Activated CD4-positive, alpha-beta memory T cell treated with anti-CD3 and anti-CD28 coated beads, Interleukin-2, amount 10 ng/mL, durations not matched to agents 7 days and 5 days (primary cell): ENCODE data around the gene PPP1R2. TPM values are rescaled to one million over a fixed set of nuclear protein-coding genes. Genes with fewer than 3 reads are reported as not detected.

Experiments used
- CTCF ChIA-PET: fragments of 350-600 bp; sonication (Branson Sonifier 250); formaldehyde crosslinking; loops from one replicate; lab custom pipeline; 2021; ENCODE audit warnings: antibody characterized with exemption, inconsistent platforms; lab: Charles Lee
- POLR2A ChIA-PET: fragments of 350-600 bp; sonication (Branson Sonifier 250); formaldehyde crosslinking; loops from one replicate; lab custom pipeline; 2021; ENCODE audit warnings: antibody characterized with exemption; lab: Charles Lee
- DNase-seq: peaks from one replicate; pipeline ENCODE4 v3.0.0-alpha.2; 2020
- H3K27ac Mint-ChIP-seq: one replicate; pipeline ENCODE4 v1.8.0; 2021; ENCODE audit warnings: mild to moderate bottlenecking, mixed read lengths
- H3K27me3 Mint-ChIP-seq: one replicate; pipeline ENCODE4 v1.8.0; 2021; ENCODE audit warnings: mixed read lengths
- H3K36me3 Mint-ChIP-seq: one replicate; pipeline ENCODE4 v1.8.0; 2021; ENCODE audit warnings: low read depth, mixed read lengths
- H3K4me1 Mint-ChIP-seq: one replicate; pipeline ENCODE4 v1.8.0; 2021; ENCODE audit warnings: mixed read lengths
- H3K4me3 Mint-ChIP-seq: one replicate; pipeline ENCODE4 v1.8.0; 2021; ENCODE audit warnings: mild to moderate bottlenecking, mixed read lengths
- H3K9me3 Mint-ChIP-seq: one replicate; pipeline ENCODE4 v1.8.0; 2021; ENCODE audit warnings: mixed read lengths
- total RNA-seq, 2 experiments: library from RNA; stranded (reverse); gene quantifications; one replicate each; pipeline ENCODE4 v1.2.3, GENCODE V29; 2021

PPP1R2 gene
- total RNA-seq, 2 experiments from 2014 or later, result 75.0 to 81.8 TPM

GRCh38 chr3:195546130-195546560 lies 3.0 kb upstream of the PPP1R2 start:
- DNase-seq, result no peak
- H3K4me3 Mint-ChIP-seq, result peak overlapping the region; percentile 28
- CTCF ChIA-PET, result interaction anchor here (0.7 to 1.7 kb wide), 6 partner anchors 10 to 875 kb away, joined by 3 to 19 read pairs (median 4); partner anchors contain the start of gene XXYLT1
- H3K4me1 Mint-ChIP-seq, result peaks cover 73% of the 10 kb centered on the region
- H3K27me3 Mint-ChIP-seq, result no peaks in the 10 kb centered on the region
- POLR2A ChIA-PET, result interaction anchor here (1.0 to 1.3 kb wide), 2 partner anchors 8 to 275 kb away, joined by 3 to 4 read pairs; partner anchors contain the start of gene XXYLT1
- peaks cover 8% of the 10 kb centered on the region for H3K36me3 Mint-ChIP-seq
- peak overlapping the region; percentile 83 for H3K27ac Mint-ChIP-seq
- H3K9me3 Mint-ChIP-seq, result no peaks in the 10 kb centered on the region

- H3K4me1 Mint-ChIP-seq, result peaks cover 73% of the 10 kb centered on the region
- ChIA-PET CTCF (interaction anchor here (1.3 to 5.2 kb wide), 2 partner anchors 21 to 274 kb away, joined by 3 to 44 read pairs; partner anchors contain the start of gene XXYLT1), POLR2A (interaction anchor here (1.0 to 1.2 kb wide), 2 partner anchors 23 to 872 kb away, joined by 3 read pairs; partner anchors contain the start of gene LSG1)
- DNase-seq, result no peak
- H3K9me3 Mint-ChIP-seq, result no peaks in the 10 kb centered on the region
- H3K36me3 Mint-ChIP-seq, result peaks cover 16% of the 10 kb centered on the region
- no peaks in the 10 kb centered on the region for H3K27me3 Mint-ChIP-seq
- H3K4me3 Mint-ChIP-seq, result peak overlapping the region; percentile 83
- peak overlapping the region; percentile 83 for H3K27ac Mint-ChIP-seq
Observed at GRCh38 chr3:195544634-195545033, 1.5 kb upstream of the PPP1R2 start.

GRCh38 chr3:195544230-195544536 lies 1.1 kb upstream of the PPP1R2 start:
- no peak for DNase-seq
- H3K27ac Mint-ChIP-seq, result no peak overlapping the region
- peaks cover 20% of the 10 kb centered on the region for H3K36me3 Mint-ChIP-seq
- H3K4me1 Mint-ChIP-seq, result peaks cover 76% of the 10 kb centered on the region
- H3K9me3 Mint-ChIP-seq, result no peaks in the 10 kb centered on the region
- CTCF ChIA-PET, result interaction anchor here (1.3 to 5.2 kb wide), 2 partner anchors 21 to 274 kb away, joined by 3 to 44 read pairs; partner anchors contain the start of gene XXYLT1
- peak overlapping the region; percentile 83 for H3K4me3 Mint-ChIP-seq
- POLR2A ChIA-PET, result interaction anchor here (1.0 to 1.3 kb wide), 3 partner anchors 22 to 872 kb away, joined by 3 read pairs; partner anchors contain the start of gene LSG1
- H3K27me3 Mint-ChIP-seq, result no peaks in the 10 kb centered on the region

GRCh38 chr3:195543500-195544229 lies 540 bp upstream of the PPP1R2 start:
- Mint-ChIP-seq H3K4me1 (peaks cover 77% of the 10 kb centered on the region), H3K9me3 (no peaks in the 10 kb centered on the region), H3K27me3 (no peaks in the 10 kb centered on the region), H3K27ac (peak overlapping the region; percentile 84), H3K4me3 (peak overlapping the region; percentile 83), H3K36me3 (peaks cover 24% of the 10 kb centered on the region)
- POLR2A ChIA-PET, result interaction anchor here (0.6 to 5.3 kb wide), 16 partner anchors 8 to 871 kb away, joined by 3 to 60 read pairs (median 5); partner anchors contain the start of genes APOD, LSG1, TNK2 and XXYLT1
- no peak for DNase-seq
- CTCF ChIA-PET, result interaction anchor here (0.6 to 5.2 kb wide), 9 partner anchors 13 to 861 kb away, joined by 3 to 44 read pairs (median 3); partner anchors contain the start of gene XXYLT1

- ChIA-PET POLR2A (interaction anchor here (0.7 to 5.3 kb wide), 18 partner anchors 9 to 867 kb away, joined by 3 to 60 read pairs (median 5); partner anchors contain the start of genes ACAP2, APOD, TNK2 and XXYLT1), CTCF (interaction anchor here (0.7 to 5.2 kb wide), 11 partner anchors 8 to 859 kb away, joined by 3 to 44 read pairs (median 4); partner anchors contain the start of gene XXYLT1)
- peak overlapping the region; percentile 83 for H3K4me3 Mint-ChIP-seq
- peaks cover 79% of the 10 kb centered on the region for H3K4me1 Mint-ChIP-seq
- H3K27ac Mint-ChIP-seq, result peak overlapping the region; percentile 84
- no peaks in the 10 kb centered on the region for H3K9me3 Mint-ChIP-seq
- peaks cover 20% of the 10 kb centered on the region for H3K36me3 Mint-ChIP-seq
- no peak for DNase-seq
- no peaks in the 10 kb centered on the region for H3K27me3 Mint-ChIP-seq
Observed at GRCh38 chr3:195542316-195542697, 818 bp downstream of the PPP1R2 start.

GRCh38 chr3:195540511-195540910 lies 2.6 kb downstream of the PPP1R2 start:
- ChIA-PET POLR2A (interaction anchor here (1.2 to 5.3 kb wide), 3 partner anchors 11 to 270 kb away, joined by 4 to 60 read pairs (median 33); partner anchors contain the start of gene XXYLT1), CTCF (interaction anchor here (5.2 kb wide), 1 partner anchor 270 kb away, joined by 44 read pairs; the partner anchor contains the start of gene XXYLT1)
- Mint-ChIP-seq H3K9me3 (no peaks in the 10 kb centered on the region), H3K4me1 (peaks cover 69% of the 10 kb centered on the region), H3K27ac (peak overlapping the region; percentile 64), H3K4me3 (peak overlapping the region; percentile 83), H3K36me3 (peaks cover 23% of the 10 kb centered on the region), H3K27me3 (no peaks in the 10 kb centered on the region)
- no peak for DNase-seq

GRCh38 chr3:195540027-195540426 lies 3.1 kb downstream of the PPP1R2 start:
- Mint-ChIP-seq H3K9me3 (no peaks in the 10 kb centered on the region), H3K27ac (peak overlapping the region; percentile 64), H3K27me3 (no peaks in the 10 kb centered on the region), H3K4me3 (peak overlapping the region; percentile 83), H3K36me3 (peaks cover 28% of the 10 kb centered on the region), H3K4me1 (peaks cover 70% of the 10 kb centered on the region)
- ChIA-PET CTCF (interaction anchor here (5.2 kb wide), 1 partner anchor 270 kb away, joined by 44 read pairs; the partner anchor contains the start of gene XXYLT1), POLR2A (interaction anchor here (1.2 to 5.3 kb wide), 3 partner anchors 11 to 270 kb away, joined by 4 to 60 read pairs (median 33); partner anchors contain the start of gene XXYLT1)
- no peak for DNase-seq

- Mint-ChIP-seq H3K36me3 (peaks cover 32% of the 10 kb centered on the region), H3K27me3 (no peaks in the 10 kb centered on the region), H3K4me1 (peaks cover 68% of the 10 kb centered on the region), H3K27ac (peak overlapping the region; percentile 64), H3K9me3 (no peaks in the 10 kb centered on the region), H3K4me3 (peak overlapping the region; percentile 83)
- ChIA-PET POLR2A (interaction anchor here (0.7 to 5.3 kb wide), 2 partner anchors 12 to 269 kb away, joined by 4 to 60 read pairs; partner anchors contain the start of gene XXYLT1), CTCF (interaction anchor here (3.2 to 3.3 kb wide), 2 partner anchors 16 to 268 kb away, joined by 14 to 29 read pairs; partner anchors contain the start of gene XXYLT1)
- DNase-seq, result no peak
Observed at GRCh38 chr3:195539479-195539878, 3.6 kb downstream of the PPP1R2 start.

GRCh38 chr3:195537995-195538394 lies 5.1 kb downstream of the PPP1R2 start:
- no peaks in the 10 kb centered on the region for H3K9me3 Mint-ChIP-seq
- ChIA-PET POLR2A (interaction anchor here (0.8 to 1.8 kb wide), 7 partner anchors 11 to 95 kb away, joined by 3 to 10 read pairs (median 3); partner anchors contain the start of gene ACAP2), CTCF (interaction anchor here (0.6 to 3.3 kb wide), 7 partner anchors 12 to 1068 kb away, joined by 3 to 29 read pairs (median 4); partner anchors contain the start of gene XXYLT1)
- peaks cover 67% of the 10 kb centered on the region for H3K4me1 Mint-ChIP-seq
- H3K36me3 Mint-ChIP-seq, result peaks cover 39% of the 10 kb centered on the region
- peak overlapping the region; percentile 12 for H3K27ac Mint-ChIP-seq
- DNase-seq, result peak; percentile 52
- no peak overlapping the region for H3K4me3 Mint-ChIP-seq
- H3K27me3 Mint-ChIP-seq, result no peaks in the 10 kb centered on the region

GRCh38 chr3:195535293-195535692 lies 7.8 kb downstream of the PPP1R2 start:
- peaks cover 36% of the 10 kb centered on the region for H3K36me3 Mint-ChIP-seq
- no peak overlapping the region for H3K4me3 Mint-ChIP-seq
- ChIA-PET POLR2A (interaction anchor here (1.4 kb wide), 1 partner anchor 15 kb away, joined by 3 read pairs; no protein-coding TSS in a partner anchor), CTCF (interaction anchor here (1.2 to 4.1 kb wide), 2 partner anchors 11 to 264 kb away, joined by 4 to 20 read pairs; partner anchors contain the start of gene XXYLT1)
- no peaks in the 10 kb centered on the region for H3K27me3 Mint-ChIP-seq
- no peak for DNase-seq
- no peaks in the 10 kb centered on the region for H3K9me3 Mint-ChIP-seq
- H3K27ac Mint-ChIP-seq, result no peak overlapping the region
- H3K4me1 Mint-ChIP-seq, result peaks cover 65% of the 10 kb centered on the region

GRCh38 chr3:195532834-195533233 lies 10.3 kb downstream of the PPP1R2 start:
- no peak overlapping the region for H3K27ac Mint-ChIP-seq
- peaks cover 43% of the 10 kb centered on the region for H3K4me1 Mint-ChIP-seq
- ChIA-PET CTCF (interaction anchor here (4.1 kb wide), 1 partner anchor 261 kb away, joined by 20 read pairs; the partner anchor contains the start of gene XXYLT1), POLR2A (interaction anchor here (1.0 to 1.5 kb wide), 2 partner anchors 10 to 263 kb away, joined by 4 to 6 read pairs; partner anchors contain the start of gene PPP1R2)
- no peaks in the 10 kb centered on the region for H3K9me3 Mint-ChIP-seq
- no peak overlapping the region for H3K4me3 Mint-ChIP-seq
- DNase-seq, result no peak
- no peaks in the 10 kb centered on the region for H3K27me3 Mint-ChIP-seq
- peaks cover 40% of the 10 kb centered on the region for H3K36me3 Mint-ChIP-seq

- Mint-ChIP-seq H3K27ac (no peak overlapping the region), H3K36me3 (peaks cover 43% of the 10 kb centered on the region), H3K9me3 (no peaks in the 10 kb centered on the region), H3K4me1 (peaks cover 41% of the 10 kb centered on the region), H3K4me3 (no peak overlapping the region), H3K27me3 (no peaks in the 10 kb centered on the region)
- DNase-seq, result no peak
- ChIA-PET POLR2A (interaction anchor here (0.7 kb wide), 1 partner anchor 261 kb away, joined by 3 read pairs; the partner anchor contains the start of gene XXYLT1), CTCF (interaction anchor here (4.1 kb wide), 1 partner anchor 261 kb away, joined by 20 read pairs; the partner anchor contains the start of gene XXYLT1)
Observed at GRCh38 chr3:195532345-195532744, 10.8 kb downstream of the PPP1R2 start.
